GM10248 (cell line): Measurements from ENCODE around the gene SGTB.
"Not testable (repeated sequence)": the region's sequence is repeated elsewhere in the genome, so short reads cannot be mapped to it uniquely, and the experiment has no call there.

Experiments
- CTCF ChIA-PET: fragments of 300-600 bp; sonication (Branson Sonifier 250); formaldehyde crosslinking; extraction: SDS; loops from one replicate; lab custom pipeline; 2021; ENCODE audit warnings: antibody characterized with exemption; lab: Yijun Ruan, JAX
- POLR2A ChIA-PET: fragments of 350-650 bp; sonication (Branson Sonifier 250); formaldehyde crosslinking; extraction: SDS; loops from one replicate; lab custom pipeline; 2020; ENCODE audit warnings: antibody characterized with exemption; lab: Yijun Ruan, JAX
- DNase-seq: peaks from one replicate; pipeline ENCODE4 v3.0.0; 2012; ENCODE audit errors: extremely low spot score
- TF ChIP-seq, protein P1 (sequence below): IDR thresholded peaks from 2 replicates; pipeline ENCODE4 v1.5.1; 2012; ENCODE audit warnings: mild to moderate bottlenecking, low read depth; ENCODE audit errors: extremely low read depth, missing control alignments, control extremely low read depth

Gene SGTB

DNA sequence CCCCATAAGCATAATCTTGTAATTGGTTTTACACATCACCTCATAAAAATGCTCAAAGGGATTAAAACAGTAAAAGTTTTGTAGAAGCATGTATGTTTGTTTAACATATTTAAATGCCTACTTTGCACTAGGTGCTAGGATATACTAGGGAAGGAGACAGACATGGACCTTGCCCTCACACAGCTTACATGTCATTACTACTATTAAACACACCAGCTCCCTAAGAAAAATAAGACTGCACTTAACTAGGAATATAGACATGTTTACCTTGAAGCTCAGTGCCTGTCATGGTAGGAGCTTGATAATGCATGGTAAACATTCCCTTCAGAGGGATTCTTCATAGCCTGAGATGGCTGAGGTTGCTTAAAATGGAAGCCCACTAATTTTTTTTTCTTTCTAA is 90.9 kb downstream of the SGTB start:
- CTCF ChIA-PET, result interaction anchor here (3.4 kb wide), 1 partner anchor 11 kb away, joined by 18 read pairs; no protein-coding TSS in a partner anchor
- TF ChIP-seq, protein P1, sequence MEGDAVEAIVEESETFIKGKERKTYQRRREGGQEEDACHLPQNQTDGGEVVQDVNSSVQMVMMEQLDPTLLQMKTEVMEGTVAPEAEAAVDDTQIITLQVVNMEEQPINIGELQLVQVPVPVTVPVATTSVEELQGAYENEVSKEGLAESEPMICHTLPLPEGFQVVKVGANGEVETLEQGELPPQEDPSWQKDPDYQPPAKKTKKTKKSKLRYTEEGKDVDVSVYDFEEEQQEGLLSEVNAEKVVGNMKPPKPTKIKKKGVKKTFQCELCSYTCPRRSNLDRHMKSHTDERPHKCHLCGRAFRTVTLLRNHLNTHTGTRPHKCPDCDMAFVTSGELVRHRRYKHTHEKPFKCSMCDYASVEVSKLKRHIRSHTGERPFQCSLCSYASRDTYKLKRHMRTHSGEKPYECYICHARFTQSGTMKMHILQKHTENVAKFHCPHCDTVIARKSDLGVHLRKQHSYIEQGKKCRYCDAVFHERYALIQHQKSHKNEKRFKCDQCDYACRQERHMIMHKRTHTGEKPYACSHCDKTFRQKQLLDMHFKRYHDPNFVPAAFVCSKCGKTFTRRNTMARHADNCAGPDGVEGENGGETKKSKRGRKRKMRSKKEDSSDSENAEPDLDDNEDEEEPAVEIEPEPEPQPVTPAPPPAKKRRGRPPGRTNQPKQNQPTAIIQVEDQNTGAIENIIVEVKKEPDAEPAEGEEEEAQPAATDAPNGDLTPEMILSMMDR, result no peak
- POLR2A ChIA-PET, result no interaction called here
- DNase-seq, result no peak

DNA sequence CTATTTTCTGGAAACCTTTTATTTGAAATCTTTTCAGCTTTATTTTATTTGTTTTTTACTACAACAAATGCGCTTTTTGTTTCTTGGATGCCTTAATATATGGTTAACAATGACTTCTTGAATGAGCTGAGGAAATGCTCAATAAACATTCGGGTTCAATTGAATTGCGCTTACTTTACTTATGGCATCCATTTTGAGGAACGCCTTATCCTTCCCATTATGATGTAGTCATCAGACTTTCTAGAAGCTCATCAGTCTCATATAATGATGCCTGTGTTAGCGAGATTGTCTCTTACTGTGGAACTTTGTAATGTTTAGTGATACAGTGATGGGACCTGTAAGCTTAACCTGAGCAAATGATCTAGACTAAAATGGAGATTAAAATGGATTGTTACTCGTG is 96.2 kb downstream of the SGTB start:
- ChIA-PET POLR2A (interaction anchor here (0.7 kb wide), 1 partner anchor 1212 kb away, joined by 3 read pairs; no protein-coding TSS in a partner anchor), CTCF (interaction anchor here (1.2 kb wide), 1 partner anchor 25 kb away, joined by 3 read pairs; no protein-coding TSS in a partner anchor)
- TF ChIP-seq, protein P1, result no peak
- DNase-seq, result no peak

DNA sequence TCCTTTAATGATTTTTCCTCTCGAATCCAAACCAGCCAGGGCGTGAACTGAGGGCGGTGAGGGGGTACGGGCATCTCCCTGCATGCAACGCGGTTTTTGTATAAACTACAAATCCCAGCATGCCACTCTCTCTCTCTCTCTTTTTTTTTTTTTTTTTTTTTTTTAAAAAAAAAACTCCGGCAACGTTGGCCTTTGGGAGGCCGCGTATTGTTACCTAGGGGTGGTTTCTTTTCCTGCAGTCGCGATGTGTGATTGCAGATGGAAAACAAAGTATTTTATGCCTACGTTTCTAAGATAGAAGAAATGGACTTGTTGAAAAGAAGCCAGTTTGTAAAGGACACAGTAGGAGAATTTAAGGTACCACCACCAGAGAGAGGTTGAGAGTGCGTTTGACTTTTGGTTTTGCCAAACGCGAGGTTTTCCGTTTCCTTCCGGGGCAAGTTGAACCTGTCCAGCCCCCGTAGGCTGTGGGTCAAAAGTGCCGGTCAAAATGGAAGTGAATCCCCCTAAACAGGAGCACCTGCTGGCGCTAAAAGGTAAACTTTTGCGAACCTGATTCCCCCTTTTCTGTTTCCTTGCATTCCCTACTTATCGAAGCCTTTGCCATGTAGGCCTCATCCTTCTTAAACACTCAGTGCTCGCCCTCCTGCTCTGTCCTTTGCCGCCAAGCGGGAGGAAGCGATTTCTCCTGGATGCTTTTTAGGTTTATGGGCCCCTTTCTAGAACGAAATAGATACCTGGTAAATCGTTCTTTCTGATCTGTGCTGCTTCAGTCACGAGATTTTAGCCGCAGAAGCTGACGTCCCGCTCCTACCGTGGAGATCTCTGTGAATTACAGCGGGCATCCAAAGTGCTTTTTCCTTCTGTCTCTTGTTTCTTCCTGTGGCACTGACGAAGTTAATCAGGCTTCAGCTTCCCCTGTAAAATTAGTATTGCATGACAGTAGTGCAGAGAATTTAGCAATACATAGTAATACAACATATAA is 97.0 kb downstream of the SGTB start, which contains the start of the genes SHLD3 and TRAPPC13:
TSS of gene SHLD3 (plus strand) at position 457 of the 985 bp plus-strand sequence. CDS start 4,561 bp downstream, outside the sequence.
TSS of gene TRAPPC13 (plus strand) at position 457 of the 985 bp plus-strand sequence. CDS start at position 491, 34 bp downstream.
- peak; percentile 72 for DNase-seq
- TF ChIP-seq, protein P1, result no peak
- ChIA-PET POLR2A (no interaction called here), CTCF (interaction anchor here (2.0 to 2.1 kb wide), 2 partner anchors 13 to 17 kb away, joined by 6 to 7 read pairs; no protein-coding TSS in a partner anchor)

DNA sequence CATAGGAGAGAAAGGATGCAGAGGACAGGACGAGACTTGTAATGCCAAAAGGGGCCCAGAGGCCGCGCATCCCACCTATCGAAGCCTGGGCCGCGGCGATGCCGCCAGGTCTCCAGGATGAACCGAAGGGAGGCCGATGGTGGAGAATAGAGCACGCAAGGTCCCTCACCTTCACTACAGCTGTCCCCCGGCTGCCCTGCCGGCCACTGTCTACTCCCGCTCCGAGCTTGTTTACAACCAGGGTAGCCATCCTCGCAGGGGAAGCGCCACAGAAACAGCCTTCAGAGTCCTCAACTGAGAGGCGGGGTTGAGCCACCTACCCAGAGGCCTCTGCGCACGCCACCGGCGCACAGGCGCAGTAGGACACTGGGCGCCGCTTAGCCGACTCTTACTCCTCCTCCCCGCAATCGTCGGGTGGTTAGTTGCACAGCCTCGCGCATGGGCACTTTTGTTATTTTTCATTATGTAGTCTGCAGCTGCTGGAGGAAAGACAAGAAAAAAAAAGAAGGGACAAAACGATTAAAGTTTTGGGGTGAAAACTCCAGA is 97.8 kb downstream of the SGTB start, which contains the start of gene TRIM23:
TSS of gene TRIM23 (minus strand) at position 309 of the 546 bp plus-strand sequence. CDS start at position 250, 59 bp downstream.
- CTCF ChIA-PET, result interaction anchor here (1.1 to 2.1 kb wide), 4 partner anchors 10 to 54 kb away, joined by 3 to 7 read pairs (median 5); no protein-coding TSS in a partner anchor
- peak; percentile 89 for DNase-seq
- TF ChIP-seq, protein P1, result no peak
- POLR2A ChIA-PET, result no interaction called here

DNA sequence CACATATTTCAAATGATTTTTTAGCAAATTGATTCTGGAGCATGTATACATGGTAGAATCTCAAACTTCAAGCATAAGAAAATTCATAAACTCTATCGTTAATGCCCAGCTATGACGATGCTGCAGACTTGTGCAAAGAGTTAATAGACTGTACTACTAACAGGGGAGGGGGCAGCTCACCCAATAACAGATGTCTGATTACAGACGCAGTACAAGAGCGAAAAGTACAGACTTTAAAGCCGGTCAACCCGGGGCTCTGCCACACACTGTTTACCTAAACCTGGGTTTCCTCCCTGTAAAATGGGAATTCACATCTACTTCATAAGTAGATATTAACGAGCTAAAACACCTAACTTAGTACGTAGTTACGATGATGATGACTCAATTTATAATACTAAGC is 98.4 kb downstream of the SGTB start:
- ChIA-PET CTCF (interaction anchor here (1.1 to 2.1 kb wide), 4 partner anchors 11 to 54 kb away, joined by 3 to 7 read pairs (median 5); no protein-coding TSS in a partner anchor), POLR2A (no interaction called here)
- TF ChIP-seq, protein P1, result no peak
- no peak for DNase-seq

DNA sequence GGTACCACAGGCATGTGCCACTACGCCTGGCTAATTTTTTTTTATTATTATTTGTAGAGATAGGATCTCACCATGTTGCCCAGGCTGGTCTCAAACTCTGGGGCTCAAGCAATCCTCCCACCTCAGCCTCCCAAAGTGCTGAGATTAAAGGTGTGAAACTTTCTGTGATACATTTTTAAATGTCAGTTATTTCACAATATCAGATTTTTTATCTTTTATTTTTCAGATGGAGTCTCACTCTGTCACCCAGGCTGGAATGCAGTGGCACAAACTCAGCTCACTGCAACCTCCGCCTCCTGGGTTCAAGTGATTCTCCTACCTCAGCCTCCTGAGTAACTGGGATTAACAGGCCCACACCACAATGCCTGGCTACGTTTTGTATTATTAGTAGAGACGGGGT is 99.9 kb downstream of the SGTB start:
- POLR2A ChIA-PET, CTCF ChIA-PET: not testable (repeated sequence)

More for the DNA sequence above, 99.9 kb downstream of the SGTB start:
- DNase-seq, result not testable (repeated sequence)
